ENCODE data around the gene DYNLL1.

GRCh38 chr12:120474616-120474960 lies 21.3 kb upstream of the DYNLL1 start:
- TF ChIP-seq POLR2AphosphoS5 (IDR thresholded peaks at IDR 0.05; ENCODE audit: low read depth, low read length) (no peak), ZSCAN25 (CRISPR knock-in tag; IDR thresholded peaks at IDR 0.05) (no peak), USF2 (IDR thresholded peaks at IDR 0.05; ENCODE audit: low read depth, low read length) (no peak), USF2 (CRISPR knock-in tag; IDR thresholded peaks at IDR 0.05; ENCODE audit: borderline replicate concordance) (no peak), BHLHE40 (IDR thresholded peaks at IDR 0.05; ENCODE audit: low read length) (no peak), FOSL1 (CRISPR knock-in tag; IDR thresholded peaks at IDR 0.05; ENCODE audit: borderline replicate concordance) (no peak), ZNF317 (CRISPR knock-in tag; IDR thresholded peaks at IDR 0.05) (no peak), KDM2A (CRISPR knock-in tag; IDR thresholded peaks at IDR 0.05; ENCODE audit: borderline replicate concordance, low read depth) (no peak), ZNF773 (CRISPR knock-in tag; IDR thresholded peaks at IDR 0.05; ENCODE audit: borderline replicate concordance) (no peak), REXO4 (CRISPR knock-in tag; IDR thresholded peaks at IDR 0.05; ENCODE audit: borderline replicate concordance) (no peak), POLR2A (IDR thresholded peaks at IDR 0.05; ENCODE audit: insufficient read depth in 1 of 2, low read depth in 2 of 2, low read length in 2 of 2) (no peak)
- TF ChIP-seq, protein P1, sequence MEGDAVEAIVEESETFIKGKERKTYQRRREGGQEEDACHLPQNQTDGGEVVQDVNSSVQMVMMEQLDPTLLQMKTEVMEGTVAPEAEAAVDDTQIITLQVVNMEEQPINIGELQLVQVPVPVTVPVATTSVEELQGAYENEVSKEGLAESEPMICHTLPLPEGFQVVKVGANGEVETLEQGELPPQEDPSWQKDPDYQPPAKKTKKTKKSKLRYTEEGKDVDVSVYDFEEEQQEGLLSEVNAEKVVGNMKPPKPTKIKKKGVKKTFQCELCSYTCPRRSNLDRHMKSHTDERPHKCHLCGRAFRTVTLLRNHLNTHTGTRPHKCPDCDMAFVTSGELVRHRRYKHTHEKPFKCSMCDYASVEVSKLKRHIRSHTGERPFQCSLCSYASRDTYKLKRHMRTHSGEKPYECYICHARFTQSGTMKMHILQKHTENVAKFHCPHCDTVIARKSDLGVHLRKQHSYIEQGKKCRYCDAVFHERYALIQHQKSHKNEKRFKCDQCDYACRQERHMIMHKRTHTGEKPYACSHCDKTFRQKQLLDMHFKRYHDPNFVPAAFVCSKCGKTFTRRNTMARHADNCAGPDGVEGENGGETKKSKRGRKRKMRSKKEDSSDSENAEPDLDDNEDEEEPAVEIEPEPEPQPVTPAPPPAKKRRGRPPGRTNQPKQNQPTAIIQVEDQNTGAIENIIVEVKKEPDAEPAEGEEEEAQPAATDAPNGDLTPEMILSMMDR (CRISPR knock-in tag; IDR thresholded peaks at IDR 0.05), result no peak
- TF ChIP-seq, protein P2, sequence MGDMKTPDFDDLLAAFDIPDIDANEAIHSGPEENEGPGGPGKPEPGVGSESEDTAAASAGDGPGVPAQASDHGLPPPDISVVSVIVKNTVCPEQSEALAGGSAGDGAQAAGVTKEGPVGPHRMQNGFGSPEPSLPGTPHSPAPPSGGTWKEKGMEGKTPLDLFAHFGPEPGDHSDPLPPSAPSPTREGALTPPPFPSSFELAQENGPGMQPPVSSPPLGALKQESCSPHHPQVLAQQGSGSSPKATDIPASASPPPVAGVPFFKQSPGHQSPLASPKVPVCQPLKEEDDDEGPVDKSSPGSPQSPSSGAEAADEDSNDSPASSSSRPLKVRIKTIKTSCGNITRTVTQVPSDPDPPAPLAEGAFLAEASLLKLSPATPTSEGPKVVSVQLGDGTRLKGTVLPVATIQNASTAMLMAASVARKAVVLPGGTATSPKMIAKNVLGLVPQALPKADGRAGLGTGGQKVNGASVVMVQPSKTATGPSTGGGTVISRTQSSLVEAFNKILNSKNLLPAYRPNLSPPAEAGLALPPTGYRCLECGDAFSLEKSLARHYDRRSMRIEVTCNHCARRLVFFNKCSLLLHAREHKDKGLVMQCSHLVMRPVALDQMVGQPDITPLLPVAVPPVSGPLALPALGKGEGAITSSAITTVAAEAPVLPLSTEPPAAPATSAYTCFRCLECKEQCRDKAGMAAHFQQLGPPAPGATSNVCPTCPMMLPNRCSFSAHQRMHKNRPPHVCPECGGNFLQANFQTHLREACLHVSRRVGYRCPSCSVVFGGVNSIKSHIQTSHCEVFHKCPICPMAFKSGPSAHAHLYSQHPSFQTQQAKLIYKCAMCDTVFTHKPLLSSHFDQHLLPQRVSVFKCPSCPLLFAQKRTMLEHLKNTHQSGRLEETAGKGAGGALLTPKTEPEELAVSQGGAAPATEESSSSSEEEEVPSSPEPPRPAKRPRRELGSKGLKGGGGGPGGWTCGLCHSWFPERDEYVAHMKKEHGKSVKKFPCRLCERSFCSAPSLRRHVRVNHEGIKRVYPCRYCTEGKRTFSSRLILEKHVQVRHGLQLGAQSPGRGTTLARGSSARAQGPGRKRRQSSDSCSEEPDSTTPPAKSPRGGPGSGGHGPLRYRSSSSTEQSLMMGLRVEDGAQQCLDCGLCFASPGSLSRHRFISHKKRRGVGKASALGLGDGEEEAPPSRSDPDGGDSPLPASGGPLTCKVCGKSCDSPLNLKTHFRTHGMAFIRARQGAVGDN (CRISPR knock-in tag; IDR thresholded peaks at IDR 0.05), result no peak
